ENCODE results near the gene SPR.

- TF ChIP-seq CTCF (IDR thresholded peaks at IDR 0.05), result no peak
- no peak for TF ChIP-seq POLR2A (IDR thresholded peaks at IDR 0.05)
These were observed 41.8 kb downstream of the SPR start for GRCh38 chr2:72929010-72929409.

Data from testis (tissue), 2 donors.